AG09309 (cell line): Measurements from ENCODE around the gene KRTAP9-4.
"Not testable (repeated sequence)": the region's sequence is repeated elsewhere in the genome, so short reads cannot be mapped to it uniquely, and the experiment has no call there.

ENCODE experiments used
- DNase-seq: peaks from one replicate; pipeline ENCODE4 v3.0.0-alpha.2; 2010; ENCODE audit warnings: low read depth
- H3K4me3 ChIP-seq: 2 replicates; pipeline ENCODE4 v1.5.1; 2011; ENCODE audit warnings: mild to moderate bottlenecking, low read depth, low read length, moderate library complexity; ENCODE audit not compliant: control insufficient read depth
- TF ChIP-seq, protein P1 (sequence below): IDR thresholded peaks from 2 replicates; pipeline ENCODE4 v1.5.1; 2011; ENCODE audit warnings: mild to moderate bottlenecking, low read depth, low read length, inconsistent platforms; ENCODE audit not compliant: insufficient read depth, control insufficient read depth; ENCODE audit errors: missing control alignments

Gene KRTAP9-4

DNA sequence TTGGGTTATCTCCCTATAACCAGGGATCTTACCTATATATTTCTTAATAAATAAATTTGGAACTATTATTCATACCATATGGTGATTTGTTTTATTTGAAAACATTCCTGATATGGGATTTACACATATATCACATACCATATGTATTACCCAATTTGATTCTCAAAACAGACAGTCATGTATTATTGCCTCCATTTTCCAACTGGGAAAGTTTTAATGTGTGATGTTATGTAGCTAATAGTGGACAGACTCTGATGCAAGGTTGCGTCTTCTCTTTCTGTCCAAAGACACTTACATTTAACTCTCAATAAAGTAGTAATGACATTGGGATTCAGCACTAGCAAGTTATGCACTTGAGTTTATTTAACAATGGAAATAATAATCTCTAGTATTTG, 6.8 kb downstream of the KRTAP9-4 start:
- H3K4me3 ChIP-seq, result no peak overlapping the region
- TF ChIP-seq, protein P1, sequence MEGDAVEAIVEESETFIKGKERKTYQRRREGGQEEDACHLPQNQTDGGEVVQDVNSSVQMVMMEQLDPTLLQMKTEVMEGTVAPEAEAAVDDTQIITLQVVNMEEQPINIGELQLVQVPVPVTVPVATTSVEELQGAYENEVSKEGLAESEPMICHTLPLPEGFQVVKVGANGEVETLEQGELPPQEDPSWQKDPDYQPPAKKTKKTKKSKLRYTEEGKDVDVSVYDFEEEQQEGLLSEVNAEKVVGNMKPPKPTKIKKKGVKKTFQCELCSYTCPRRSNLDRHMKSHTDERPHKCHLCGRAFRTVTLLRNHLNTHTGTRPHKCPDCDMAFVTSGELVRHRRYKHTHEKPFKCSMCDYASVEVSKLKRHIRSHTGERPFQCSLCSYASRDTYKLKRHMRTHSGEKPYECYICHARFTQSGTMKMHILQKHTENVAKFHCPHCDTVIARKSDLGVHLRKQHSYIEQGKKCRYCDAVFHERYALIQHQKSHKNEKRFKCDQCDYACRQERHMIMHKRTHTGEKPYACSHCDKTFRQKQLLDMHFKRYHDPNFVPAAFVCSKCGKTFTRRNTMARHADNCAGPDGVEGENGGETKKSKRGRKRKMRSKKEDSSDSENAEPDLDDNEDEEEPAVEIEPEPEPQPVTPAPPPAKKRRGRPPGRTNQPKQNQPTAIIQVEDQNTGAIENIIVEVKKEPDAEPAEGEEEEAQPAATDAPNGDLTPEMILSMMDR, result no peak
- no peak for DNase-seq

DNA sequence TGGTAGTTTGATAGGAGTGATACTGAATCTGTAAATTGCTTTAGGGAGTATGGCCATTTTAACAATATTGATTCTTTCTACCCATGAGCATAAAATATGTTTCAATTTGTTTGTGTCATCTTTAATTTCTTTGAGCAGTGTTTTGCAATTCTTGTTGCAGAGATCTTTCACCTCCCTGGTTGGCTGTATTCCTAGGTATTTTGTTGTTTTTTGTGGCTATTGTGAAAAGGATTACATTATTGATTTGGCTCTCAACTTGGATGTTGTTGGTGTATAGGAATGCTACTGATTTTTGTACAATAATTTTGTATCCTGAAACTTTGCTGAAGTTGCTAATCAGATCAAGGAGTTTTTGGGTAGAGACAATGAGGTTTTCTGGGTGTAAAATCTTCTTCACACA, 8.9 kb downstream of the KRTAP9-4 start:
- no peak for DNase-seq
- H3K4me3 ChIP-seq, result no peak overlapping the region
- TF ChIP-seq, protein P1, result no peak

- no peak for DNase-seq
- H3K4me3 ChIP-seq, result no peak overlapping the region
- TF ChIP-seq, protein P1, result no peak
Observed at GRCh38 chr17:41263212-41263611, 13.7 kb downstream of the KRTAP9-4 start.

DNA sequence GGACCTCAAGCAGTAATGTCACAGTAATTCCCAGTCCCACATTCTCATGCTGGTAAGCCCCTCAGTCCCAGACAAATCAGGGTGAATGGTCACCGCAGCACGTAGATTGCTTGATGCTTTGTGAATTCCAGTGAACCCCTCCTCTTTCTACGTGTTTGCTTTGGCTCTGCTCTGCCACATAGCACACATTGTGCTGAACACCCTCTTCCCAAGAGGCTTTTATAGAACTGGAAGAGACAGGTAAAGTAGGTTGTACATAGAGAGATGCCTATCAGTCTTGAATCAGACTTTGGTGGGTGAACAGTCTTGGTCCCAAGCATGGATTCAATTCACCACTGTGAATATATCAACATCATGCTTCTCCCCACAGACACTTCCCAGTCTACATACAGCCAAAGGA, 15.1 kb downstream of the KRTAP9-4 start:
- no peak overlapping the region for H3K4me3 ChIP-seq
- no peak for DNase-seq
- TF ChIP-seq, protein P1, result no peak

DNA sequence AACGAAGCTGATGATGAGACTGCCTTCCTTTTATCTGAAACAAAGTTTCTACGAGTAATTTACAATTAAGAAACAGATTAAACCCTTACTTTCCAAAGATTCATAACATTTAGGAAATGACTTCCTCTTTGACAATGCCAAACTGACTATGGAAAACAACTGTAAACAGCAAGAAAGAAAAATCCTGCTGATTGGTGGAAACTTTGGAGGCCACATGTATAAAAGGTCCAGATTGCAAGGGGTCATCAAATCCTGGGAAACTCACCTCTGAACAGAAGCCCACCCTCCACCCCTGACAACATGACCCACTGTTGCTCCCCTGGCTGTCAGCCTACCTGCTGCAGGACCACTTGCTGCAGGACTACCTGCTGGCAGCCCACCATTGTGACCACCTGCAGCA, 15.6 kb downstream of the KRTAP9-4 start, which contains the start of gene KRTAP9-6:
Gene KRTAP9-6 (plus strand): TSS at position 301 of the 400 bp plus-strand sequence. CDS start 0 bp downstream, at position 301.
- DNase-seq, result no peak
- TF ChIP-seq, protein P1, result no peak
- H3K4me3 ChIP-seq, result no peak within 1 kb of the TSS

- H3K4me3 ChIP-seq, result no peak overlapping the region
- TF ChIP-seq, protein P1, result no peak
- DNase-seq, result no peak
Observed at GRCh38 chr17:41267711-41268110, 18.2 kb downstream of the KRTAP9-4 start.

- H3K4me3 ChIP-seq, DNase-seq: not testable (repeated sequence)
Observed at GRCh38 chr17:41271323-41271722, 21.8 kb downstream of the KRTAP9-4 start.
